HG03103 (cell line): ENCODE measurements around the gene TSSC4.

Experiments used
- ATAC-seq: cut with Tn5 transposase; IDR thresholded peaks from one replicate; pipeline ENCODE4 v1.9.1; 2021; ENCODE audit warnings: low read depth; ENCODE audit not compliant: unreplicated experiment

The TSSC4 gene

GRCh38 chr11:2385156-2386151 lies 15.1 kb upstream of the TSSC4 start:
- ATAC-seq: no peak

GRCh38 chr11:2386591-2386990 lies 14.0 kb upstream of the TSSC4 start:
- ATAC-seq: no peak

GRCh38 chr11:2387266-2387987 lies 13.1 kb upstream of the TSSC4 start:
- no peak for ATAC-seq

- ATAC-seq: no peak
Observed at GRCh38 chr11:2388431-2389376, 11.8 kb upstream of the TSSC4 start.

- ATAC-seq: no peak
Observed at GRCh38 chr11:2389377-2390026, 11.0 kb upstream of the TSSC4 start.

GRCh38 chr11:2390091-2390724 lies 10.3 kb upstream of the TSSC4 start:
- ATAC-seq: no peak

- no peak for ATAC-seq
Observed at GRCh38 chr11:2390725-2391151, 9.8 kb upstream of the TSSC4 start.

GRCh38 chr11:2391181-2391975 lies 9.2 kb upstream of the TSSC4 start:
- no peak for ATAC-seq

- ATAC-seq: no peak
Observed at GRCh38 chr11:2392241-2392959, 8.2 kb upstream of the TSSC4 start.

GRCh38 chr11:2393111-2393868 lies 7.3 kb upstream of the TSSC4 start:
- ATAC-seq: no peak

GRCh38 chr11:2393941-2394817 lies 6.4 kb upstream of the TSSC4 start:
- ATAC-seq: no peak

GRCh38 chr11:2394818-2395105 lies 5.8 kb upstream of the TSSC4 start:
- ATAC-seq: no peak

- no peak for ATAC-seq
Observed at GRCh38 chr11:2395211-2395730, 5.3 kb upstream of the TSSC4 start.

GRCh38 chr11:2395856-2396255 lies 4.7 kb upstream of the TSSC4 start:
- no peak for ATAC-seq

GRCh38 chr11:2396471-2396870 lies 4.1 kb upstream of the TSSC4 start:
- no peak for ATAC-seq

- ATAC-seq: no peak
Observed at GRCh38 chr11:2397005-2397404, 3.5 kb upstream of the TSSC4 start.
